NCI-H1417 treated with DMSO at 0.1 percent for 48 hours (cell line): ENCODE data around the gene PTPRA.

Experiments used
- DNase-seq: peaks from one replicate; lab custom pipeline; 2025; lab: John Stamatoyannopoulos, UW

The PTPRA gene

DNA sequence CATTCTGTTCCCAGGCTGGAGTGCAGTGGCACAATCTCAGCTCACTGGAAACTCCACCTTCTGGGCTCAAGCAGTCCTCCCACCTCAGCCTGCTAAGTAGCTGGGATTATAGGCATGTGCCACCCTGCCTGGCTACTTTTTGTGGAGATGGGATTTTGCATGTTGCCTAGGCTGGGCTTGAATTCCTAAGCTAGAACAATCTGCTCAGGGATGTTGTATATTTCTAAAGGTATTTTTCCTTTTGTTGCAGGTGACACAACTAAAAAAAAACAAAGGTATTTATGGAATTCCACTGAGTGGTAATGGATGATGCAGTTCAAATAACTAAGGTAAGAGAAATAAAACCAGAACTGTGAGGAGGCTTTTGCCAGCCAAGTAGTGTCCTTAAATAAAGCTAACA, 49.7 kb downstream of the PTPRA start:
- DNase-seq: no peak

DNA sequence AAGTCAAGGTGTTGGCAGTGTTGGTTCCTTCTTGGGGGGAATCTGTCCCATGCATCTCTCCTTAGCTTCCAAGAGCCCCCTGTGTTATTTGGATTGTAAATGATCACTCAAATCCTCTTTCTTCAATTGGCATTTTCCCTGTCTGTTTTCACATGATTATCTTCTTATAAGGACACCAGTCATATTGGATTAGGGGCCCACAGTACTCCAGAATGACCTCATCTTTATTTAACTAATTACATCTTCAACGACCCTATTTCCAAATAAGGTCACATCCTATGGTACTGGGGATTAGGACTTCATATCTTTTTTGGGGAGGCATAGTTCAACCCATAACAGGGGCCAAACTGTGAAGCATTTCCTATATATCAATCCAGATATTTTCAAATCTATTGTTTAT, 57.3 kb downstream of the PTPRA start:
- no peak for DNase-seq

DNA sequence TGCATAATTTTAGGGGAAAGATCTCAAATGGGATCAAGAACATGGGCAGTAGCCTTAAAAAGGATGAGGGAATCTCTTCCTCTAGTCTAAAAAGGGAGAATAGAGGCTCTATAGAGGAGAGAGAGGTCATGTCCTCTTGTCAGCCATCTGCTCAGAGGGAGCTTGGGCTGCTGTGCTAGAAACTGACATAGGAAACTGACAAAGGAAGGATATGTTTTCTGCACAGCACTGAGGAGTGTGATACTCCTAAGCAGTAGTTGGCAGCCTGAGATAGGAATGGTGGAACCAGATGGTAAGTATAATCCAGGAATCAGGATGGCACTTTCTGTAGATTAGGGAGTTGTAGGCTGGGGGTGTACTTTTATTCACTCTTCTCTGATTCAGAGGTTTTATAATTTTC, 59.2 kb downstream of the PTPRA start:
- DNase-seq: no peak

DNA sequence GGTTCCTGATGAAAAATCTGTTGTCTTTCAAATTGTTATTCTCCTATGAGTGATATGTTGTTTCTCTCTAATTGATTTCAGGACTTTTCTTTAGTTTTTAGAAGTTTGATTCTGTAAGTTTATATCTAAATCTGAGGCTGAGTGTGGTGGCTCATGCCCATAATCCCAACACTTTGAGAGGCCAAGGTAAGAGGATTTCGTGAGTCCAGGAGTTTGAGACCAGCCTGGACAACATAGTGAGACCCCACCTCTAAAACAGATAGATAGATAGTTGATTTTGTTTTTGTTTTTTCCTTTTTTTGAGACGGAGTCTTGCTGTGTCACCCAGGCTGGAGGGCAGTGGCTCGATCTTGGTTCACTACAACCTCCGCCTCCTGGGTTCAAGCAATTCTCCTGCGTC, 64.6 kb downstream of the PTPRA start:
- DNase-seq: no peak

DNA sequence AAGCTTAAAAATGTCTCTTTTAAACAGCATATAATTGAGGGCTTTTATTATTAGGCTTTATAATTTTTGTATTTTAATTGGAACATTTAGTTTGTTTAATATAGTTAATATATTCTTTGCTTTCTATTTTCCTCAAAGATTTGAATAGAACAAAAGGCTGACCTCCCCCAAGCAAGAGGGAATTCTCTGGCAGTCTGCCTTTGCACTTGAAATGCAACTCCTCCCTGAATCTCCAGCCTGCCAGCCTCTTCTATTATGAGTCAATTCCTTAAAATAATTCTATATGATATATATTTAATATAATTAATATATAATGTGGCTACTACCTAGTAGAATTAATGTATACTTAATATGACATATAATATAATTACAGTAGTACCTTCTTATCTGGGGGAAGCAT, 69.2 kb downstream of the PTPRA start:
- DNase-seq: no peak

DNA sequence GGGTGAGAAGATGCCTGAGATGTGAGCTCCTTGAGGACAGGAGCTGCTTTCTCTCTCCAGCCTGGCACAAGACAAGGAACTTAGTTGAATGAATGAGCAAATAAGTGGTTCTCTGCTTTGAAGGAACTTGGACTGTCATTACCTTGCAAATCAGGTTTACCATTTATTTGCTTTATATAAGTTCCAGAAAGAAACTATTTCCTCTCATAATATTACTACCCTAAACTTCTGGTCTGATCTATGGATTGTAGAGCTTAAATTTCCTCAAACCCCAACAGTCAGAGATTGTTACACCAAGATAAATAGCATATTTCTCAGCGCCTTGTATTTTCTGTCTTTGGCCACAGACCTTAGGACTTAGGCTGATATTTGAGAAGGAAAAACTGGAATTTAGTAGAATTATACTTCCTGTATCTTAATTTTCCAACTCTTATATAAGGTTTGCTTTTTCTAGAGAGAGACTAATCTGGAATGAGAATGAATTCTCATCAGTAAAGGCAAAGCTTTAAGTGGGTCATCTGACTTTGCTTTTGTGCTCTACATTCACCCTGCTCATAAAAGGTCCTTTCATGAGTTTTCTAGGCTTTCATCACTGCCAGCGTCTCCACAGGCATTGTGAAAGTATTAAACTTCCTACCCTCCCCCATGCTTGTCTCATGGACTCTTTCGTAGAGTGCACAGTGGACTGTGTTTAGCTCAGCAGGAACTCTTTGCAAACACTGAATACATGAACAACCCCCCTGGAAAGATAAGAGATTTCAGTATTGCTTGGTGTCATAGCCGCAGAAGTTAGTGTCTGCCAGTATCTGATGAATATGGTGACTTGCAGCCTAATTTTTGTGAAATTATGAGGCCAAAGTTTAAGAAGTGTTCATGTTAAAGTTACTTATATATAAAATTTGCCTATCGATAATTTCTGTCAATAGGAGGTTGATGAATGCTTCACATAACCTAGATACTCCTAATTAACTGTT, 74.0 kb downstream of the PTPRA start:
- peak; percentile 32 for DNase-seq

DNA sequence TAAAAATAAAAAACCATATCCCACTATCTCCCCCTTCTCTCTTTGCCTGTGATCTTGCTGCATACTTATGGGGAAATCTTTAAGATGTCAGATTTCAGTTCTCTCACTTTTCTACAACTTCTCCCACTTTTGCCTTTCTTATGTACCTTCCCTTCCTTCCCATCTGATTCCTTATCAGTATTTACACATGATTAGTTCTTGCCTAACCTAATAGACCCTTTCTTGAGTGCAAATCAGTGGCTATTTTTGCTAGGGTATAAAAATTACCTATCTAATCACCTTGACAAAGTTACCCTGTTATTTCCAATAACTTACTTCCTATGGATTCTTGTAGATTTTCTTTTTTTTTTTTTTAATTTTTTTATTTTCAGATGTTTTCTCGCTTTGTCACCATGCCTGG, 75.7 kb downstream of the PTPRA start:
- no peak for DNase-seq

DNA sequence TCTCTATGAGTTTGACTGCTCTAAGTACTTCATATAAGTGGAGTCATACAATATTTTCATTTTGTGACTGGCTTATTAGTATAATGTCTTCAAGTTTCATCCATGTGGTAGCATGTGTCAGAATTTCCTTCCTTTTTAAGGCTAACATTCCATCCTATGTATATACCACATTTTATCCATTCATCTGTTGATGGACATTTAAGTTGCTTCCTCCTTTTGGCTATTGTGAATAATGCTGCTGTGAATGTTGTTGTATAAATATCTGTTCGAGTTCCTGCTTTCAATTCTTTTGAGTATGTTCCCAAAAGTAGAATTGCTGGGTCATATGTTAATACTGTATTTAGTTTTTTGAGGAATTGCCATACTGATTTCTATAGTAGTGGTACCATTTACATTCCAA, 79.5 kb downstream of the PTPRA start:
- DNase-seq: no peak

DNA sequence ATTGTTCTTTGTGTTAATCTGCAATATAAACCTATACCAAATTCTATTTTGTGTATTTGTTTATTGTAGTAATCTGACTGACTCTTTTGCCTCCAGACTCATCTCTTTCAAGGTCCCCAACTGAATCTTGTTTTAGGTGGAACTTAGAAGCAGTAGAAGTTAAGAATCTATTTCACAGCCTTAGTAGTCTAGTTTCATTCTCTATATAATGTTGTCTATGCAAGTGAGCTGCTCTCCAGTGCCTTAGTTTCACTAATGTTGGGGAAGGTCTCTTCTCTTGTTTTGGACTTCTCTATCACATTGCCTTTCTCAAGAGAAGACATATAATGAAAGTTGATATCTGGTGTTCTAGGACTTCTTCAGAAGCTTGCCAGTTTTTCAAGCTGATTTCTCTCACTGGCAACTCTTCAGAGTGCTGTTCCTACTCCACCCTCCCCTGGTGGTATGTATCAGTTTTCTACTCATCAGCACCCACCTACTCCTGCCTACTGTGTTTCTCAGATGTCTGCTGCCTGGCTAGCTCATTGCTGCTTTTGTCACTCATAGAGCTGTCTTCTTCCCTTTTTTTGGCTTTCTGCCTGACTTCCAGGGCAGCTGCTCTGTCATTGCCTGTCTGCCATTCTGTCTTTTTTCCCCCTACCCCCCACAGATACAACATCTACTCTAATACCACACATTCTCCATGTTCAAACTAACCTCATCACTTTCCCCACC, 82.1 kb downstream of the PTPRA start:
- no peak for DNase-seq

DNA sequence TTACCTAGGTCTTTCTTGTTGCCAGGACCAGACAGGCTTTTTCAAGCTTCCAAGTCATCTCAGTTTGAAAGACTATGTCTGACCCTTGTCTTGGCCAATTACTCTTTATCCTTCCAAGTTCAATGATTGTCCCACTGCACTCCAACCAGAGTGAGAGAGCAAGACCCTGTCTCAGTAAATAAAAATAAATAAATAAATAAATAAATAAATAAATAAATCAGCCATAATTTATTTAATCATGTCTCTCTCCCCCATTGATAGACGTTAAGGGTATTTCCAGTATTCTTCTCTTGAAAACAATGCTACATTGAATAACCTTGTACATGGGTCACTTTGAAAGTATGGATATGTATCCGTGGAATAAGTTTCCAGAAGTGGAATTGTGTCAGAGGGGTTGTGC, 83.2 kb downstream of the PTPRA start:
- DNase-seq: no peak

DNA sequence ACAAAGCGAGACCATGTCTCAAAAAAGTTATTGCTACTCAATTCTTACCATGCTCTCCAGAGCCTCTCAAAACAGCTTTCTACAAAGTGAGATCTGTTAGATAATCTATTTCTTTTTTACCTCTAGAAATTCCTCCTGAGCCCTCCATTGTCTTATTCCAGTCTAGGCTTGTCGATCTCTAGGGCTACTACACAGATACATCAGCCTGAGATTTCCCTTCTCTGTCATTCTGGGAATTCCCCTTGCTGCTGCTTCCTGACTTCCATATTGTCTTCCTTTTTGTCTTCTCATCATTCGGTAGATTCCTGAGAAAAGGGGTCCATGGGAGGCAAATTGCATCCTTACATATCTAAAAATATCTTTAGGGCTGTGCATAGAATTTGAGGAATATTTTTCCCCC, 94.6 kb downstream of the PTPRA start:
- DNase-seq: no peak

DNA sequence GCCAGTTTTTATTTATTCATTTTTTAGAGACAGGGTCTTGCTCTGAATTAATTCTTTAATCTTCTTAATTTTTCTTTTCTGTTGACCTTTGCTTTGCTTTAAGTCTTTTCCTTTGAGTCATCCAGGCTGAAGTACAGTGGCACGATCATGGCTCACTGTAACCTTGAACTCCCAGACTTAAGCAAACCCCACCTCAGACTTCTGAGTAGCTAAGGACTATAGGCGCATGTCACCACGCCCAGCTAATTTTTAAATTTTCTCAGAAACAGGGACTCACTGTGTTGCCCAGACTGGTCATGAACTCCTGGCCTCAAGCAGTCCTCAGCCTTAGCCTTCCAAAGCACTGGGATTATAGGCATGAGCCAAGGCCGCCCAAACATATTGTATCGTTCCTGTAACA, 98.8 kb downstream of the PTPRA start:
- DNase-seq: no peak

DNA sequence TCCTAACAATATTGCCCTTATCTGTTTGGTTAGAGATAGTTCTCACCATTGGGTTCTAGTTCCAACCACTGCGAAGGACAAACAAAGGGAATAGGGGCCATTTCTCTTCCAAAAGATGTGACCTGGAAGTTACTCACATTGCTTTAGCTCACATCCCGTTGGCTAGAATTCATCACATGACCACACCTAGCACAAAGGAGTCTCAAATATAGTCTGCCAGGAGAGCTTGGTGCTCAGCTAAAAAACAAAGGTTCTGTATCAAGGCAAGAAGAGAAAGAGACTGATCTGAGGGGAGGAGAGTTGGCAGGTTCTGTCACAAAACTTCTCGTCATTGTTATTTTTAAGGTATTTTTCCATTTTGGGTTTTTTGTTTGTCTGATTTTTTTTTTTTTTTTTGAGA, 100.3 kb downstream of the PTPRA start:
- no peak for DNase-seq

DNA sequence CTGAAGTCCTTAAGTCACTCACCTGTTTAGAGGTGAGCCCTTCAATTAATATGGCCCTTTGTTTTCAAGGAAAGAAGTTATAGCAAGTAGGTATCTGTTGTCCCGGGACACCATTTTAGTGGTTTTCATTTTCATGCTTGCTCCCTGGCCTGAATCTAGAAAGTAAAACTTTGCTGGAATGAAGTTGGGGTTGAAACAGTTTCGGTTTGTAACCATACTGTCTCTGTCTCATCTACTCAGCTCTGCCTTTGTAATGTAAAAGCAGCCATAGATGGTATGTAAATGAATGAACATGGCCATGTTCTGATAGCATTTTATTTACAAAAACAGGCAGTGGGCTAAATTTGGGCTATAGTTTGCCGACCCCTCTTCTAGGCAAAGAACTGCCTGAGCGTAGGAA, 105.2 kb downstream of the PTPRA start:
- no peak for DNase-seq

DNA sequence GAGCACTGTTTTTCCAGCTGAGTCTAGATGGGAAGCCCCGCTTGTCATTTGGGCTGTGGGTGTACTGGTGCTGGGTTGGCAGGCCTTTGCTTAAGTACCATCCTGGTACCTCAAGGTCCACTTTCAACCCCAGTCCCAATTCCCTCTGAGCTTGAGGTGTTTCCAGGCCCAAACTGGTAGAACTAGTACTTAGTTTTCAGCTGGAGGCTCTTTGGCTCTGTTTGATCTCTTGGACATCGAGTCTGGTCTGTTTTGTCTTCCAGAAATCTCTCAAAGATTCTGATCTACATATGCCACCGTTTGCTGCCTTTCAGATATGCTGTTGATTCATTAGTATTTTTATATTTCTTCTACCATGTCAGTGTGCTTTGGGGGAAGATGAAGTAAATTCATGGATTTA, 108.4 kb downstream of the PTPRA start:
- no peak for DNase-seq

DNA sequence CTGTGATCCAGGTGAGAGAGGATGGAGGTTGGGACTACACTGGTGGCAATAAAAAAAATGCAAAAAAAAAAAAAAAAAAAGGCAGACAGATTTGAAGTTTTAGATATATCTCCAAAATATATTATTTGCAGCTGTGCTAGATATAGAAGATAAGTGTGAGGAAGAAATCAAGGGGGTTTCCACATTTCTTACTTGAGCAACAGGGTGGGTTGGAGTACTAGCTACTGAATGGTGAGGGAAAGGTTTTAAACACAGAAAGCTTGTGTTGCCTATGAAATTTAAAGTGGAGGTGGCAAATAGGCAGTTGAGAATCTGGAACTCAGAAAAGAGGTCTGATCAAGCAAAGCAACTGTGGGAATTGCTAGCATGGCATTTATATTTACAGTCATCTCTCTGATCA, 110.2 kb downstream of the PTPRA start:
- no peak for DNase-seq

DNA sequence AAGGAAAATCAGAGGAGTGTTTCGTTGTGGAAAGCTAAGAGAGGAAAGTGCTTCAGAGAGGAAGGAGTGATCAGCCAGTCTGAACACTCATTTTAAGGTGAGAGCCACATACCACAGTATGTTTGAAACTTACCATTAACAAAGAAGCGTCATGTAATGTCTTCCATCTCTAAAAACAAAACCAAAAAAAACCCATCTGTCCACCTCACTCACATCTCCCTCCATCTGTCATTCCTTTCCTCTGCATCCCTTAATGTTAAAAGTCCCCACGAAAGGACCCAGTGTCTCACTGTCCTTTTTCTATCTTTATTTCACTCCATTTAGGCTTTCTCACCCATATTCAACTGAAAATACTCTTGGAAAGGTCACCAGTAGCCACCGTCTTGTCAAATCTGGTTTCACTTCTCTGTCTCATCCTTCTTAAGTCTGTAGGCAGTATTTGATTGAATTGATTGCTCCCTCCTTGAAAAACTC, 110.8 kb downstream of the PTPRA start:
- DNase-seq: no peak

DNA sequence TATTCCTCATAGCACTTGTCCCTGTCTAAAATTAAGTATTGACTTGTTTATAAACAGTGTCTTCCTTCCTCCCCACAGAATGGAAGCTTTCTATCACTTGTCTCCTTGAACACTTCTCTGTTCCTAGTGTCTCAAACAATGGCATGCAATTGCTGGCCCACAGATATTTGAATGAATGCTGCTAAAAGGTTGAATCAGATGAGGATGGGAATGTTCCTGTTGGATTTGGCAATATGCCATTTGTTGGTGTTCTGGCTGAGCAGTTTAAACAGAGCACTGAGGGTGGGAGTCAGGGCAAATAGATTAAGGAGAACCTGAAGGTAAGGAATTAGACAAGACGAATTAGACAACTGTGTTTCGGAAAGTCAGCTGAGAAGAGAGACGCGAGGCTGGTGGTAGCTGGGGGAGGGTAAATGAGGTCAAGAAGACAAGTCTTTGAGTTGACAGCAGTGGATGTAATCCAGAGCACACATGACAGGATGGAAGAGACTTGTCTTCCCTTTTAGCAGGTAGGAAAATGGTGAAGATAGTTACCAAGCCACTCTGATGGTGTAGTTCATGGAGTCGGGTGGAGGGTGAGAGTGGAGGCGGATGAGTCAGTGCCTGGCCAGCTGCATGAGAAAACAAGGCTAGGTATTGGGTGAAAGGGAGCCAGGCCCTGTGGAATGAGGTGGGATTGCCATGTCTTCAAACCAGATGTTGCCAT, 111.8 kb downstream of the PTPRA start:
- DNase-seq: no peak

DNA sequence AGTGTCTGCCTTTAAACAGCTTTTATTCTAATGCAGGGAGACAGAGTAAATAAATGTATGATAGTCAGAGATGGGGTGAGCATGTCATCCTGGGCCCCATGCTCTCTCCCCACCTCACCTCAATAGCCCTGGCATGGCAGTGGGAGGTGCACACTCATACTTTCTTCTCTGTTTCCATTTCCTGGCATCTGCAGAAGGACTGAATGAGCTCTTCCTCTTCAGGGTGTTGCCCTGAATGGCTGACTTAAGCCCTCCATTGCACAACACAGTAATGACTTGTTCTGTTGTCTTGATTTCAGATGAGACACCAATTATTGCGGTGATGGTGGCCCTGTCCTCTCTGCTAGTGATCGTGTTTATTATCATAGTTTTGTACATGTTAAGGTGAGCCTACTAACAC, 113.2 kb downstream of the PTPRA start:
- no peak for DNase-seq

DNA sequence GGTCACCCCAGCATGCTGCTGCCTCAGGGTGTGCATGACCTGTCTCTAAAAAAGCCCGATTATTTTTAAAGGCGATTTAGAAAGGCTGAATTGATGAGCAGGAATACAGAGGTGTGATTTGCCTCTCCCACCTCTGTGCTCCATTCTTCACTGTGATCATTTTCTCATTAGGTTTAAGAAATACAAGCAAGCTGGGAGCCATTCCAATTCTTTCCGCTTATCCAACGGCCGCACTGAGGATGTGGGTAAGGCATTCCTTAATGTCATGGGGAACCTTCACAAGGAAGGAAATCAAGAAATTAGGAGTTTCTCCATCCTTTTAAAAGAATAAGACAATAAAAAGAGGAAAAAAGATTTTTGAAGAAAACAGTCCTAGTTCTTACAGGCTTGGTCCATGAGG, 114.6 kb downstream of the PTPRA start:
- no peak for DNase-seq

DNA sequence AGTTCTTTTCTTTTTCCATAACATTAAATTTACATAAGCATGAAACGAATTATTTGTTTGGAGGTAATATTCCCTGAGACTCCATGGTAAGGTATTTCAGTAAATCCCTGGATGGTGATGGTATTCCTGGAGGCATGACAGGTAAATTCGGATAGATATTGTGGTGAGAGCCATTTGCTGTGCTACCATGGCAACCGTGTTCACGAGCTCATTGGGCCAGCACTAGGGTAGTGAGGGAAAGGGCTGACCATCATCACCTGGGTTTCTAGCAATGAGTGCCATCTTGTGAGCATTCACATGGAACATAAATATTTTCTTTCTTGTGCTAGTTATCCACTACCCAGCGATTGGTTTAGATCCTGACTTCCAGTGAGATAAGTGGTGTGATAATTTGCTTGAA, 118.3 kb downstream of the PTPRA start:
- no peak for DNase-seq

DNA sequence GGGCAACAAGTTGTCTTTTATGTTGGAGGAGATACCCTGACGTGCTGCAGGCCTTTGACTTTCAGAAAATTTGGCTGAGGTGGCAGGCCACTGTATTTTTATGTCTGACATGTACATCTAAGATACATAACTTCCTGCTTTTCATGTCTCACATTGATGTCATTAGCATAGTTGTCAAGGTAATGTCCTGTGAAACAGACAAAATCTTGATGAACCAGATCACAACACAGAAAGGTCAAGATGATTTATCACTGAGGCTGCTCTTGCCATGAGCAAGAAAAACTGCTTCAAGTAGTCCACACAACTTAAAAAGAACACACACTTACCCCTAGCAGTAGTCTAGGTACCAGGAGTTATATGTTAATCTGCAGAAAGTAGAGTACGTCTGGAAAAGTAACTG, 120.0 kb downstream of the PTPRA start:
- DNase-seq: no peak

DNA sequence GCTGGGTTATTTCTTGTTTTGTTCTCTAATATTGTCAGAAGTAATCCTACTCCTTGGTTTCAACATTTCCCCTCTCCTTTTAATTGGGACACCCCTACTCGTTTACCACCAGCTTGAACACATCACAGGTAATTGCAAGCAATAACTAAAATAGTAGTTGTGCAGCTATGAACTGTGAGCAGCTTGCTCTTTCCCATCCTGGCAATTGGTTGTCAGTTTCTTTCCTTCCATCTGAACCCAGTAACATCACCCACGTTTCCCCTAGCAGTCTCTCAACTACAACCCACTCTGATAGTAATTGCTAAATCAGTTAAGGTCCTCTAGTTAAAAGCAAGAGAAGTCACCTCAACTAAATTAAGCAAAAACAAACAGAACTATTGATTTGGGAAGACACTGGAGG, 122.5 kb downstream of the PTPRA start:
- DNase-seq: no peak
